ENCODE measurements around the gene CXCR3. TPM values are rescaled to one million over a fixed set of nuclear protein-coding genes. Genes with fewer than 3 reads are reported as not detected.

CXCR3 gene
- total and polyA plus RNA-seq, 2 of the 13 experiments (the other 11 are each of a cell fraction or from before 2014, with no cell fraction given), result 0.18 TPM; not detected in 1

DNA sequence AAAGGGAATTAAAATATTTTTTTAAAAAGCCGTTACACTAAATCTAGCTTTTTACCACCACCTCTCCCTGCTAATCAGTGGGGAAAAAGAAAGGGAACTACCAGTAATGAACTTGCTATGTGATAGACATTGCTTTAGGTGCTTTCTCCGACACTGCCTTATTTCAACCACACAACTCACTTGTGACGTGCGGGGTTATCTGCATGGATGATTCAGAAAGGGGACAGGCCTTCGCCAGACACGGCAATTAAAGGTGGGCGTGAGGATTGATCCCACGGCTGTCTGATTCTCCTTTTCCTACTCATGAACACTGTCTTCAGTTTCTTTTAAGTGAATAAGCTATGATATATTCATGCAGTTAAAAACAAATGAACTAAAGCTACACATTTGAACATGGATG is 882 bp upstream of the CXCR3 start:
- ATAC-seq (no peak), DNase-seq (ENCODE audit: low spot score) (no peak), FAIRE-seq (no peak)
- no peak overlapping the region for H3K4me3 ChIP-seq (replicated peaks in 1 of 3; ENCODE audit: insufficient read depth in 1 of 3, low read depth in 2 of 3, low read length in 3 of 3)
- intact Hi-C loops (cut with micrococcal nuclease; ENCODE audit: unreplicated experiment) (no loop called here), in situ Hi-C loops (cut with HindIII; ENCODE audit: extremely low pct_ligation_motif_present, low pct_unique_long_range_greater_than_20kb) (no loop called here)
- no peak overlapping the region for H3K4me2 ChIP-seq (ENCODE audit: low read depth, low read length)
- H2AFZ ChIP-seq (ENCODE audit: low read length), result no peak overlapping the region
- no peaks in the 10 kb centered on the region for H3K36me3 ChIP-seq (replicated peaks in 1 of 2; ENCODE audit: control insufficient read depth in 1 of 2, insufficient read depth in 2 of 2, low read length in 2 of 2)
- H3K4me1 ChIP-seq (ENCODE audit: insufficient read depth, low read length), result peaks cover 30% of the 10 kb centered on the region
- H3K27ac ChIP-seq (ENCODE audit: extremely low read length, insufficient read depth, low read length), result no peak overlapping the region
- no peak overlapping the region for H3K9ac ChIP-seq (ENCODE audit: insufficient read depth, low read depth, low read length)
- H3K79me2 ChIP-seq (ENCODE audit: insufficient read depth, low read length), result no peaks in the 10 kb centered on the region
- TF ChIP-seq HMGA1 (CRISPR knock-in tag; conservative IDR thresholded peaks at IDR 0.05) (no peak), ZNF530 (CRISPR knock-in tag; IDR thresholded peaks at IDR 0.05; ENCODE audit: low read depth) (no peak), CC2D1A (CRISPR knock-in tag; IDR thresholded peaks at IDR 0.05) (no peak), REXO4 (CRISPR knock-in tag; IDR thresholded peaks at IDR 0.05; ENCODE audit: borderline replicate concordance) (no peak), ZNF709 (CRISPR knock-in tag; IDR thresholded peaks at IDR 0.05) (no peak), NR2F6 (IDR thresholded peaks at IDR 0.05) (no peak), NR2F6 (CRISPR knock-in tag; IDR thresholded peaks at IDR 0.05) (no peak), ZNF121 (CRISPR knock-in tag; IDR thresholded peaks at IDR 0.05) (no peak), WIZ (CRISPR knock-in tag; IDR thresholded peaks at IDR 0.05) (no peak), FLYWCH1 (CRISPR knock-in tag; IDR thresholded peaks at IDR 0.05) (no peak), ZNF747 (CRISPR knock-in tag; IDR thresholded peaks at IDR 0.05; ENCODE audit: borderline replicate concordance) (no peak)
- TF ChIP-seq, protein P1, sequence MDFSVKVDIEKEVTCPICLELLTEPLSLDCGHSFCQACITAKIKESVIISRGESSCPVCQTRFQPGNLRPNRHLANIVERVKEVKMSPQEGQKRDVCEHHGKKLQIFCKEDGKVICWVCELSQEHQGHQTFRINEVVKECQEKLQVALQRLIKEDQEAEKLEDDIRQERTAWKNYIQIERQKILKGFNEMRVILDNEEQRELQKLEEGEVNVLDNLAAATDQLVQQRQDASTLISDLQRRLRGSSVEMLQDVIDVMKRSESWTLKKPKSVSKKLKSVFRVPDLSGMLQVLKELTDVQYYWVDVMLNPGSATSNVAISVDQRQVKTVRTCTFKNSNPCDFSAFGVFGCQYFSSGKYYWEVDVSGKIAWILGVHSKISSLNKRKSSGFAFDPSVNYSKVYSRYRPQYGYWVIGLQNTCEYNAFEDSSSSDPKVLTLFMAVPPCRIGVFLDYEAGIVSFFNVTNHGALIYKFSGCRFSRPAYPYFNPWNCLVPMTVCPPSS (IDR thresholded peaks at IDR 0.05), result no peak
- TF ChIP-seq, protein P2, sequence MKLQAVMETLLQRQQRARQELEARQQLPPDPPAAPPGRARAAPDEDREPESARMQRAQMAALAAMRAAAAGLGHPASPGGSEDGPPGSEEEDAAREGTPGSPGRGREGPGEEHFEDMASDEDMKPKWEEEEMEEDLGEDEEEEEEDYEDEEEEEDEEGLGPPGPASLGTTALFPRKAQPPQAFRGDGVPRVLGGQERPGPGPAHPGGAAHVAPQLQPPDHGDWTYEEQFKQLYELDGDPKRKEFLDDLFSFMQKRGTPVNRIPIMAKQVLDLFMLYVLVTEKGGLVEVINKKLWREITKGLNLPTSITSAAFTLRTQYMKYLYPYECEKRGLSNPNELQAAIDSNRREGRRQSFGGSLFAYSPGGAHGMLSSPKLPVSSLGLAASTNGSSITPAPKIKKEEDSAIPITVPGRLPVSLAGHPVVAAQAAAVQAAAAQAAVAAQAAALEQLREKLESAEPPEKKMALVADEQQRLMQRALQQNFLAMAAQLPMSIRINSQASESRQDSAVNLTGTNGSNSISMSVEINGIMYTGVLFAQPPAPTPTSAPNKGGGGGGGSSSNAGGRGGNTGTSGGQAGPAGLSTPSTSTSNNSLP (IDR thresholded peaks at IDR 0.05; ENCODE audit: low read depth, low read length), result no peak
- TF ChIP-seq, protein P3, sequence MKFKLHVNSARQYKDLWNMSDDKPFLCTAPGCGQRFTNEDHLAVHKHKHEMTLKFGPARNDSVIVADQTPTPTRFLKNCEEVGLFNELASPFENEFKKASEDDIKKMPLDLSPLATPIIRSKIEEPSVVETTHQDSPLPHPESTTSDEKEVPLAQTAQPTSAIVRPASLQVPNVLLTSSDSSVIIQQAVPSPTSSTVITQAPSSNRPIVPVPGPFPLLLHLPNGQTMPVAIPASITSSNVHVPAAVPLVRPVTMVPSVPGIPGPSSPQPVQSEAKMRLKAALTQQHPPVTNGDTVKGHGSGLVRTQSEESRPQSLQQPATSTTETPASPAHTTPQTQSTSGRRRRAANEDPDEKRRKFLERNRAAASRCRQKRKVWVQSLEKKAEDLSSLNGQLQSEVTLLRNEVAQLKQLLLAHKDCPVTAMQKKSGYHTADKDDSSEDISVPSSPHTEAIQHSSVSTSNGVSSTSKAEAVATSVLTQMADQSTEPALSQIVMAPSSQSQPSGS (CRISPR knock-in tag; IDR thresholded peaks at IDR 0.05), result no peak
- H3K27me3 ChIP-seq (ENCODE audit: control insufficient read depth in 1 of 2, insufficient read depth in 2 of 2, low read length in 2 of 2), result no peaks in the 10 kb centered on the region
- POLR2A ChIA-PET, result no interaction called here
- BruUV-seq (replicated peaks), result no TSS peak
- 79% methylated on average over 8 of the region's 8 CpGs for WGBS (ENCODE audit: low lambda C conversion rate)
- no peaks in the 10 kb centered on the region for H3K9me3 ChIP-seq (ENCODE audit: low read length)
- CTCF ChIA-PET (ENCODE audit: low intra/inter-chr PET ratio, low total read pairs), result no interaction called here
- no peaks in the 10 kb centered on the region for H4K20me1 ChIP-seq (ENCODE audit: insufficient read depth, low read length)

Data from HepG2 (cell line).